CD1c-positive myeloid dendritic cell (primary cell): Measurements from ENCODE around the gene VGF.
"Not testable (repeated sequence)": the region's sequence is repeated elsewhere in the genome, so short reads cannot be mapped to it uniquely, and the experiment has no call there.

Source experiments
- DNase-seq: peaks from one replicate; pipeline ENCODE4 v3.0.0-alpha.2; 2016; ENCODE audit errors: extremely low spot score

Gene VGF

DNA sequence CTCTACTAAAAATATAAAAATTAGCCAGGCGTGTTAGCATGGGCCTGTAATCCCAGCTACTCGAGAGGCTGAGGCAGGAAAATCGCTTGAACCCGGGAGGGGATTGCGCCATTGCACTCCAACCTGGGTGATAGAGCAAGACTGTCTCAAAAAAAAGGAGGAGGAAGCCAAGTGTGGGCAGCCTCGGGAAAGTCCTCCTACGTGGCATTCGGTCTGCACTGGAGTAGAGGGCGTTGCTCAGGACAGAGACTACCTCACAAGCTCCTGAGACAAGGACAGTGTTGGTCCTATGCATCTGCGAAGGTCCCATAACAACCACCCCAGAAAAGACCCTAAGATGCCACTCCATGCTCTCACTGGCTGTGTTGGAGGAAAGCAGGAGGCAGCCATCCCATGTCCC is 48.5 kb downstream of the VGF start:
- DNase-seq: no peak

- no peak for DNase-seq
Measured at GRCh38 chr7:101115215-101115614, 50.2 kb downstream of the VGF start.

DNA sequence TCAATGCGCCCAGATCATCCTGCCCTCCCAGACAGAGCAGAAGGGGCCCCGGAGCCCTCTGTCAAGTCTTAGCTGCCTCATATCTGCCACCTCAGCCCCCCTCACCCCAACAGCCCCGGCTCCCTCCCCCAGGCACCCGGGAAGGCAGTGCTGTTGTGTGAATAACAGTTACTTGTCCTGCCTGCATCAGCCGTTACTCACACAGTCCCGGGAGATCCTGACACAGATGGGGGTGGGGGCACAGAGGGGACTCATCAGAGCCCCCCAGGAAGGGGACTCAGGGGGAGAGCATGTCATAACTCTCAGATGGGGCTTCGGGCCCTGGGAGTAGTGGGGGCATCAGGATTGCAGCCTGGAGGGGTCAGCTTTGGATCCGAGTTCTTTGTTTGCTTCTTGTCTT is 50.9 kb downstream of the VGF start:
- no peak for DNase-seq

DNA sequence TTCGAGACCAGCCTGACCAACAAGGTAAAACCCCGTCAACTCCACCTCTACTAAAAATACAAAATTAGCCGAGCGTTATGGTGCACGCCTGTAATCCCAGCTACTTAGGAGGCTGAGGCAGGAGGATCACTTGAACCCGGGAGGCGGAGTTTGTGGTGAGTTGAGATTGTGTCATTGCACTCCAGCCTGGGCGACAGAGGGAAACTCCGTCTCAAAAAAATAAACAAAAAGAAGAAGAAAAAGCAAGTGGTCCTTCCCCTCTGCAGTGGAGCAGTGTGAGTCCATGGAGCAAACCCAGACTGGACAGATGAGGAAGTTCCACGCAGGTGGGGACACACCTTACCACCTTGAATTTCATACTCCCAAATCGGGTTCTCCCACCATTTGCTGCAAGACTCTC is 51.5 kb downstream of the VGF start:
- no peak for DNase-seq

DNA sequence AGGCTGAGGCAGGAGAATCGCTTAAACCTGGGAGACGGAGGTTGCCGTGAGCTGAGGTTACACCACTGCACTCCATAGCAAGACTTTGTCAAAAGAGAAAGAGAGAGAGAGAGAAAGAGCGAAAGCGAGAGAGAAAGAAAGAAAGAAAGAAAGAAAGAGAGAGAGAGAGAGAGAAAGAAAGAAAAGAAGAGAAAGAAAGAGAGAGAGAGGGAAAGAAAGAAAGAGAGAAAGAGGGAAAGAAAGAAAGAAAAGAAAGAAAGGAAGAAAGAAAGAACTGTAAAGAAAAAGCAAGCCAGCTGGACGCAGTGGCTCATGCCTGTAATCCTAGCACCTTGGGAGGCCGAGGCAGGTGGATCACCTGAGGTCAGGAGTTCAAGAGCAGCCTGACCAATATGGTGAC is 52.2 kb downstream of the VGF start:
- not testable (repeated sequence) for DNase-seq
